HAP-1 (cell line): ENCODE data around the gene MSH6.

Experiments used
- DNase-seq, 2 experiments: peaks; one replicate each; pipeline ENCODE4 v3.0.0-alpha.2; 2016 to 2020; ENCODE audit warnings: low spot score in 2 of 2
- H3K27me3 ChIP-seq: fragments of 250-450 bp; sonication (Bioruptor Pico); 2 replicates; pipeline ENCODE4 v1.5.1; 2020; ENCODE audit warnings: low read depth, mild to moderate bottlenecking, moderate library complexity
- H3K36me3 ChIP-seq: fragments of 250-450 bp; sonication (Bioruptor Pico); replicated peaks from 2 replicates; pipeline ENCODE4 v1.5.1; 2020; ENCODE audit warnings: mild to moderate bottlenecking
- H3K4me1 ChIP-seq: fragments of 250-450 bp; sonication (Bioruptor Pico); 2 replicates; pipeline ENCODE4 v1.5.1; 2020; ENCODE audit warnings: mild to moderate bottlenecking
- H3K4me3 ChIP-seq: fragments of 250-450 bp; sonication (Bioruptor Pico); 2 replicates; pipeline ENCODE4 v1.5.1; 2020; ENCODE audit warnings: mild to moderate bottlenecking, moderate library complexity
- H3K9me3 ChIP-seq: fragments of 250-450 bp; sonication (Bioruptor Pico); 2 replicates; pipeline ENCODE4 v1.5.1; 2020; ENCODE audit warnings: mild to moderate bottlenecking, moderate library complexity
- in situ Hi-C: fragments of 300-500 bp; cut with MboI; formaldehyde crosslinking; loops from 3 replicates; pipeline ENCODE4 v1.14.3; 2020; ENCODE audit warnings: low sequenced_read_pairs, inconsistent platforms, mixed read lengths

Gene MSH6

GRCh38 chr2:47769318-47769717, 13.6 kb upstream of the MSH6 start:
- Histone ChIP-seq H3K4me3 (no peak overlapping the region), H3K9me3 (no peaks in the 10 kb centered on the region), H3K36me3 (no peaks in the 10 kb centered on the region), H3K27me3 (no peaks in the 10 kb centered on the region), H3K4me1 (no peaks in the 10 kb centered on the region)
- in situ Hi-C loops: loop anchor here (5.0 to 10.0 kb wide), 2 partner anchors 325 to 432 kb away; no protein-coding TSS in a partner anchor
- DNase-seq: no peak

GRCh38 chr2:47771211-47771610, 11.7 kb upstream of the MSH6 start:
- DNase-seq: peak in 1 of 2 experiments; percentile 27
- H3K27me3 ChIP-seq: no peaks in the 10 kb centered on the region
- H3K9me3 ChIP-seq: no peaks in the 10 kb centered on the region
- no peaks in the 10 kb centered on the region for H3K4me1 ChIP-seq
- no peak overlapping the region for H3K4me3 ChIP-seq
- no peaks in the 10 kb centered on the region for H3K36me3 ChIP-seq
- in situ Hi-C loops: no loop called here

- Histone ChIP-seq H3K4me3 (no peak overlapping the region), H3K4me1 (no peaks in the 10 kb centered on the region), H3K27me3 (no peaks in the 10 kb centered on the region), H3K36me3 (no peaks in the 10 kb centered on the region), H3K9me3 (no peaks in the 10 kb centered on the region)
- no peak for DNase-seq
- in situ Hi-C loops: no loop called here
Measured at GRCh38 chr2:47772343-47772742, 10.6 kb upstream of the MSH6 start.

GRCh38 chr2:47774567-47774966, 8.4 kb upstream of the MSH6 start:
- H3K4me1 ChIP-seq: no peaks in the 10 kb centered on the region
- H3K9me3 ChIP-seq: no peaks in the 10 kb centered on the region
- no peaks in the 10 kb centered on the region for H3K36me3 ChIP-seq
- in situ Hi-C loops: no loop called here
- no peaks in the 10 kb centered on the region for H3K27me3 ChIP-seq
- DNase-seq: no peak
- H3K4me3 ChIP-seq: no peak overlapping the region

- in situ Hi-C loops: no loop called here
Measured at GRCh38 chr2:47777277-47777937, 5.5 kb upstream of the MSH6 start.

GRCh38 chr2:47778698-47779425, 4.1 kb upstream of the MSH6 start:
- H3K4me1 ChIP-seq: no peaks in the 10 kb centered on the region
- H3K36me3 ChIP-seq: no peaks in the 10 kb centered on the region
- H3K27me3 ChIP-seq: no peaks in the 10 kb centered on the region
- DNase-seq: peak in 1 of 2 experiments; percentile 8
- no peak overlapping the region for H3K4me3 ChIP-seq
- no peaks in the 10 kb centered on the region for H3K9me3 ChIP-seq
- in situ Hi-C loops: no loop called here

More at GRCh38 chr2:47777277-47777937, 5.5 kb upstream of the MSH6 start:
- no peaks in the 10 kb centered on the region for H3K27me3 ChIP-seq
- no peak overlapping the region for H3K4me3 ChIP-seq
- DNase-seq: no peak
- H3K36me3 ChIP-seq: no peaks in the 10 kb centered on the region
- H3K4me1 ChIP-seq: no peaks in the 10 kb centered on the region
- no peaks in the 10 kb centered on the region for H3K9me3 ChIP-seq

GRCh38 chr2:47779426-47779790, 3.5 kb upstream of the MSH6 start:
- H3K9me3 ChIP-seq: no peaks in the 10 kb centered on the region
- 0 out of 2 replicates have a peak, but pooled peaks cover 3% of the 10 kb centered on the region for H3K4me1 ChIP-seq
- peaks cover 3% of the 10 kb centered on the region for H3K36me3 ChIP-seq
- no peaks in the 10 kb centered on the region for H3K27me3 ChIP-seq
- in situ Hi-C loops: no loop called here
- H3K4me3 ChIP-seq: no peak overlapping the region
- DNase-seq: no peak

- peak overlapping the region; percentile 91 for H3K4me3 ChIP-seq
- H3K9me3 ChIP-seq: no peaks in the 10 kb centered on the region; the same call in 1 of the 2 replicates
- DNase-seq: peak in 1 of 2 experiments; percentile 39
- in situ Hi-C loops: no loop called here
- no peaks in the 10 kb centered on the region for H3K27me3 ChIP-seq
- peaks cover 9% of the 10 kb centered on the region; the same call in 1 of the 2 replicates for H3K4me1 ChIP-seq
- H3K36me3 ChIP-seq: peaks cover 21% of the 10 kb centered on the region
Measured at GRCh38 chr2:47782381-47782670, 619 bp upstream of the MSH6 start.

- in situ Hi-C loops: no loop called here
- DNase-seq: peak; percentile 47 to 89
- peaks cover 9% of the 10 kb centered on the region; the same call in 1 of the 2 replicates for H3K4me1 ChIP-seq
Measured at GRCh38 chr2:47783486-47784351, 774 bp downstream of the MSH6 start.

GRCh38 chr2:47784352-47784851, 1.5 kb downstream of the MSH6 start:
- in situ Hi-C loops: no loop called here
- H3K9me3 ChIP-seq: no peaks in the 10 kb centered on the region; the same call in 1 of the 2 replicates
- peaks cover 27% of the 10 kb centered on the region for H3K36me3 ChIP-seq
- peaks cover 9% of the 10 kb centered on the region; the same call in 1 of the 2 replicates for H3K4me1 ChIP-seq
- peak overlapping the region; percentile 91 for H3K4me3 ChIP-seq
- DNase-seq: no peak
- no peaks in the 10 kb centered on the region for H3K27me3 ChIP-seq

More at GRCh38 chr2:47783486-47784351, 774 bp downstream of the MSH6 start:
- peak overlapping the region; percentile 91 for H3K4me3 ChIP-seq
- H3K9me3 ChIP-seq: no peaks in the 10 kb centered on the region; the same call in 1 of the 2 replicates
- peaks cover 24% of the 10 kb centered on the region for H3K36me3 ChIP-seq
- H3K27me3 ChIP-seq: no peaks in the 10 kb centered on the region

- H3K4me3 ChIP-seq: no peak overlapping the region
- in situ Hi-C loops: no loop called here
- H3K9me3 ChIP-seq: no peaks in the 10 kb centered on the region; the same call in 1 of the 2 replicates
- H3K27me3 ChIP-seq: no peaks in the 10 kb centered on the region
- DNase-seq: no peak
- peaks cover 32% of the 10 kb centered on the region for H3K36me3 ChIP-seq
- H3K4me1 ChIP-seq: peaks cover 9% of the 10 kb centered on the region; the same call in 1 of the 2 replicates
Measured at GRCh38 chr2:47785986-47786385, 3.0 kb downstream of the MSH6 start.

GRCh38 chr2:47796090-47796697, 13.2 kb downstream of the MSH6 start:
- in situ Hi-C loops: no loop called here
- no peak for DNase-seq
- H3K36me3 ChIP-seq: peaks cover 87% of the 10 kb centered on the region
- no peaks in the 10 kb centered on the region for H3K4me1 ChIP-seq
- no peak overlapping the region for H3K4me3 ChIP-seq
- no peaks in the 10 kb centered on the region for H3K9me3 ChIP-seq
- H3K27me3 ChIP-seq: no peaks in the 10 kb centered on the region

- Histone ChIP-seq H3K27me3 (no peaks in the 10 kb centered on the region), H3K4me1 (no peaks in the 10 kb centered on the region), H3K36me3 (peaks cover 98% of the 10 kb centered on the region), H3K4me3 (no peak overlapping the region), H3K9me3 (no peaks in the 10 kb centered on the region)
- DNase-seq: no peak
- in situ Hi-C loops: no loop called here
Measured at GRCh38 chr2:47798631-47799030, 15.7 kb downstream of the MSH6 start.
